Activated CD4-positive, alpha-beta memory T cell treated with anti-CD3 and anti-CD28 coated beads for 36 hours (primary cell): ENCODE measurements around the gene RMND5A. TPM values are rescaled to one million over a fixed set of nuclear protein-coding genes. Genes with fewer than 3 reads are reported as not detected.

Source experiments
- CTCF ChIA-PET: fragments of 350-600 bp; sonication (Branson Sonifier 250); formaldehyde crosslinking; loops from one replicate; lab custom pipeline; 2021; ENCODE audit warnings: antibody characterized with exemption, inconsistent platforms; lab: Charles Lee
- POLR2A ChIA-PET: fragments of 350-600 bp; sonication (Branson Sonifier 250); formaldehyde crosslinking; loops from one replicate; lab custom pipeline; 2021; ENCODE audit warnings: antibody characterized with exemption; lab: Charles Lee
- DNase-seq: peaks from one replicate; pipeline ENCODE4 v3.0.0-alpha.2; 2020
- H3K27ac Mint-ChIP-seq: one replicate; pipeline ENCODE4 v1.8.0; 2021; ENCODE audit warnings: mixed read lengths
- H3K27me3 Mint-ChIP-seq: one replicate; pipeline ENCODE4 v1.8.0; 2021; ENCODE audit warnings: mixed read lengths
- H3K36me3 Mint-ChIP-seq: one replicate; pipeline ENCODE4 v1.8.0; 2021; ENCODE audit warnings: mixed read lengths
- H3K4me1 Mint-ChIP-seq: one replicate; pipeline ENCODE4 v1.8.0; 2021; ENCODE audit warnings: low read depth, mixed read lengths
- H3K4me3 Mint-ChIP-seq: one replicate; pipeline ENCODE4 v1.8.0; 2021; ENCODE audit warnings: mild to moderate bottlenecking, mixed read lengths
- H3K9me3 Mint-ChIP-seq: one replicate; pipeline ENCODE4 v1.8.0; 2021; ENCODE audit warnings: mixed read lengths
- intact Hi-C: fragments of 100-400 bp; cut with micrococcal nuclease; formaldehyde crosslinking; loops from one replicate; pipeline ENCODE4 v1.15.1; 2023
- total RNA-seq, 2 experiments: library from RNA; stranded (reverse); gene quantifications; one replicate each; pipeline ENCODE4 v1.2.3, GENCODE V29; 2021

The RMND5A gene
- total RNA-seq, 2 experiments from 2014 or later = 30.1 to 32.8 TPM

DNA sequence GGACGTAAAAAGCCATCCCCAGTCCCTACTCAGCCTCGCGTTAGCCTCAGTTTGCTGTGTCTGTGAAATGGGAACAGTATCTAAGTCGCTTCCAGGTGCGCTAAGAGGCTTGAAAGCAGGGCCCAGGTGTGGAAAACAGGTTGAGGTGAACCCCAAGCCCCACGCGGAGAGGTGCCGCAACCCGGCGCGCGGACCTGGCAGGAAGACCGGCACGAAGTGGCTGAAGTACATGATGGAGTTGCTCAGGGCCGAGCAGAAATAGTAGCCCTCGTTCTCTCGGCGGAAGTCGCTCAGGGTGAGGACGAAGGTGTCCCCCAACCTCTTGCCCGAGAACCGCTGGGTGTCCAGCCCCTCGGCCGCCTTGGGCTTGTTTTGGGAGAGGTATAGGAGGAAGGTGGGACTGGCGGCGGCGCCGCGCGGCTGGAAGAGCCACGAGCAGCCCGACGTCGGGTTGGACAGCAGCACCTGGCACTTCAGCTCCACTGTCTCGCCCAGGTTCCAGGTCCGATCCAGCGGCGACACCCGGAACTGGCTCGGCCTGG lies 70.1 kb downstream of the RMND5A start:
- no peak for DNase-seq
- peaks cover 60% of the 10 kb centered on the region for H3K27me3 Mint-ChIP-seq
- H3K4me1 Mint-ChIP-seq = peaks cover 21% of the 10 kb centered on the region
- ChIA-PET POLR2A (no interaction called here), CTCF (no interaction called here)
- peaks cover 5% of the 10 kb centered on the region for H3K9me3 Mint-ChIP-seq
- H3K4me3 Mint-ChIP-seq = peak overlapping the region; percentile 45
- no peak overlapping the region for H3K27ac Mint-ChIP-seq
- H3K36me3 Mint-ChIP-seq = peaks cover 5% of the 10 kb centered on the region
- intact Hi-C loops = loop anchor here (2.0 kb wide), 1 partner anchor 19 kb away; no protein-coding TSS in a partner anchor

GRCh38 chr2:86790676-86791572 lies 70.8 kb downstream of the RMND5A start, which contains the start of gene CD8A:
Gene CD8A (minus strand): TSS chr2:86790913. CDS start chr2:86790825, 88 bp downstream.
- peaks cover 11% of the 10 kb centered on the region for H3K36me3 Mint-ChIP-seq
- peaks cover 21% of the 10 kb centered on the region for H3K4me1 Mint-ChIP-seq
- intact Hi-C loops = loop anchor here (2.0 kb wide), 1 partner anchor 18 kb away; no protein-coding TSS in a partner anchor
- peak within 1 kb of the TSS; percentile 71 for H3K4me3 Mint-ChIP-seq
- DNase-seq = peak; percentile 48
- CTCF ChIA-PET = no interaction called here
- peaks cover 66% of the 10 kb centered on the region for H3K27me3 Mint-ChIP-seq
- peaks cover 12% of the 10 kb centered on the region for H3K9me3 Mint-ChIP-seq
- POLR2A ChIA-PET = no interaction called here
- H3K27ac Mint-ChIP-seq = no peak within 1 kb of the TSS

DNA sequence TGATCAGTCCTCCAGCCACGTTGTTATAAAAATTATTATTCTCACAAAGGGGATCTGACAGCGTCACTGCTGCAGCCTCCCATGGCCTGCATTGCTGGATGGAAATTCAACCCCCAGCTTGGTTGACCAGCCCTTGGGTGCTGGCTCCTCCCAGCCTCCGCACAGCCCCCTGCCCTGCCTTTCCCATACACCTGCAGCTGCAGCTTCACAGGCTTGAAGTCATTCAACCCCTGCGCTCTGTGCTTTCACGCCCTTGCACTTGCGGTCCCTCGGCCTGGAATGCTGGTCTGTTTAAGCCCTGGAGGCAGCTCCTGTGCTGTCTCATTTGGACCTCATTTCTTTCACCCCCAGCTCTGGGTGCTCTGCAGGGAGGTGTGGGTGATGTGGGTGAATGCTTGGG lies 71.5 kb downstream of the RMND5A start:
- H3K36me3 Mint-ChIP-seq = peaks cover 13% of the 10 kb centered on the region
- ChIA-PET CTCF (no interaction called here), POLR2A (no interaction called here)
- peak overlapping the region; percentile 71 for H3K4me3 Mint-ChIP-seq
- H3K4me1 Mint-ChIP-seq = peaks cover 21% of the 10 kb centered on the region
- peaks cover 19% of the 10 kb centered on the region for H3K9me3 Mint-ChIP-seq
- intact Hi-C loops = loop anchor here (2.0 kb wide), 1 partner anchor 17 kb away; no protein-coding TSS in a partner anchor
- peaks cover 68% of the 10 kb centered on the region for H3K27me3 Mint-ChIP-seq
- no peak overlapping the region for H3K27ac Mint-ChIP-seq
- DNase-seq = no peak

DNA sequence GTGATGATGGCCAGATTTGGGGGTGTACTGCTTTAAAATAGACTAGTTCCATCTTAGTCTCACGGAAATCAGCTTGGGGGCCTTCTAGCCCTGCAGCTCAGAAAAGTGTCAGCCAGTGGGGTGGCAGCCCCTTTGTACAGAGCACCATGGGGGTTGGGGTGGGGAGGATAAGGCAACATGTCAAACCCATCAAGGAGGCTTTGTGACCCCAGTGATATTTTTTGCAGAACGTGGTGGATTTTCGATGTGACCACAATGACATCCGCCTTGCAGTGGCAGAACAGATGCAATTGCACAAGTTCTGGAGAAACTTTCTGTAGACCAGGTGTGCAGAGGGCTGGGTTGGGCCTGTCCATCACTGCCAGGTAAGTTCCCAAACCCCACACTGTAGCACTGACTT lies 73.7 kb downstream of the RMND5A start:
- DNase-seq = no peak
- CTCF ChIA-PET = no interaction called here
- POLR2A ChIA-PET = no interaction called here
- no peak overlapping the region for H3K27ac Mint-ChIP-seq
- peaks cover 21% of the 10 kb centered on the region for H3K4me1 Mint-ChIP-seq
- H3K4me3 Mint-ChIP-seq = no peak overlapping the region
- H3K27me3 Mint-ChIP-seq = peaks cover 60% of the 10 kb centered on the region
- peaks cover 20% of the 10 kb centered on the region for H3K36me3 Mint-ChIP-seq
- peaks cover 27% of the 10 kb centered on the region for H3K9me3 Mint-ChIP-seq
- intact Hi-C loops = no loop called here

- DNase-seq = no peak
- intact Hi-C loops = no loop called here
- peaks cover 20% of the 10 kb centered on the region for H3K36me3 Mint-ChIP-seq
- H3K27ac Mint-ChIP-seq = no peak overlapping the region
- H3K9me3 Mint-ChIP-seq = peaks cover 27% of the 10 kb centered on the region
- H3K4me3 Mint-ChIP-seq = no peak overlapping the region
- peaks cover 54% of the 10 kb centered on the region for H3K27me3 Mint-ChIP-seq
- POLR2A ChIA-PET = no interaction called here
- CTCF ChIA-PET = no interaction called here
- H3K4me1 Mint-ChIP-seq = peaks cover 20% of the 10 kb centered on the region
Observed at GRCh38 chr2:86794861-86795260, 74.8 kb downstream of the RMND5A start.

DNA sequence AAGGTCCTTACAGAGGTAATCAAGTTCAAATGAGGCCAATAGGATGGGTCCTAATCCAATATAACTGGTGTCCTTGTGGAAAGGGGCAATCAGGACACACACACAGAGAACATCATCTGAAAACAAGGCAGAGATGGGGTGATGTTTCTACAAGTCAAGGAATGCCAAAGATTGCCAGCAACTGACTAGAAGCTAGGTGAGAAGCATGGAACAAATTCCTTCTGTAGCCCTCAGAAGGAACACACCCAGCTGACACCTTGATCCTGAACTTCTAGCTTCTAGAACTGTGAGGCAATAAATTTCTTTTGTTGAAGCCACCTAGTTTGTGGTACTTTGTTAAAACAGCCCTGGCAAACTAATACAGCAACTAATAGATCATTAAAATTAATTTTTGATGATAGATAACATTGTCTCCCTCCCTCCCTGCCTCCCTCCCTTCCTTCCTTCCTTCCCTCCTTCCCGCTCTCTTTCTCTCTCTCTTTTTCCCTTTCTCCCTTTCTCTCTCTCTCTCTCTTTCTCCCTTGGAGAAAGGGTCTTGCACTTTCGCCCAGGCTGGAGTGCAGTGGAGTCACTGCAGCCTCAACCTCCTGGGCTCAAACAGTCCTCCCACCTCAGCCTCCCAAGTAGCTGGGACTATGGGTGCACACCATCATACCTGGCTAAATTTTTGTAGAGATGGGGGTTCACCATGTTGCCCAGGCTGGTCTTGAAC lies 80.9 kb downstream of the RMND5A start:
- peaks cover 14% of the 10 kb centered on the region for H3K9me3 Mint-ChIP-seq
- no peak overlapping the region for H3K4me3 Mint-ChIP-seq
- intact Hi-C loops = no loop called here
- no peaks in the 10 kb centered on the region for H3K4me1 Mint-ChIP-seq
- H3K27ac Mint-ChIP-seq = no peak overlapping the region
- H3K27me3 Mint-ChIP-seq = peaks cover 5% of the 10 kb centered on the region
- DNase-seq = no peak
- CTCF ChIA-PET = no interaction called here
- H3K36me3 Mint-ChIP-seq = peaks cover 9% of the 10 kb centered on the region
- POLR2A ChIA-PET = no interaction called here

- H3K4me3 Mint-ChIP-seq = no peak overlapping the region
- no peaks in the 10 kb centered on the region for H3K9me3 Mint-ChIP-seq
- ChIA-PET CTCF (no interaction called here), POLR2A (no interaction called here)
- peaks cover 28% of the 10 kb centered on the region for H3K27me3 Mint-ChIP-seq
- H3K4me1 Mint-ChIP-seq = peaks cover 22% of the 10 kb centered on the region
- DNase-seq = no peak
- H3K27ac Mint-ChIP-seq = no peak overlapping the region
- intact Hi-C loops = no loop called here
- H3K36me3 Mint-ChIP-seq = no peaks in the 10 kb centered on the region
Observed at GRCh38 chr2:86806059-86806857, 86.2 kb downstream of the RMND5A start.

GRCh38 chr2:86807133-86807467 lies 87.0 kb downstream of the RMND5A start:
- peaks cover 22% of the 10 kb centered on the region for H3K4me1 Mint-ChIP-seq
- H3K9me3 Mint-ChIP-seq = no peaks in the 10 kb centered on the region
- peak overlapping the region; percentile 74 for H3K4me3 Mint-ChIP-seq
- DNase-seq = no peak
- CTCF ChIA-PET = interaction anchor here (0.9 to 1.8 kb wide), 3 partner anchors 11 to 233 kb away, joined by 4 to 12 read pairs (median 4); no protein-coding TSS in a partner anchor
- peaks cover 36% of the 10 kb centered on the region for H3K27me3 Mint-ChIP-seq
- intact Hi-C loops = no loop called here
- no peaks in the 10 kb centered on the region for H3K36me3 Mint-ChIP-seq
- H3K27ac Mint-ChIP-seq = no peak overlapping the region
- POLR2A ChIA-PET = interaction anchor here (1.5 kb wide), 1 partner anchor 12 kb away, joined by 3 read pairs; no protein-coding TSS in a partner anchor

DNA sequence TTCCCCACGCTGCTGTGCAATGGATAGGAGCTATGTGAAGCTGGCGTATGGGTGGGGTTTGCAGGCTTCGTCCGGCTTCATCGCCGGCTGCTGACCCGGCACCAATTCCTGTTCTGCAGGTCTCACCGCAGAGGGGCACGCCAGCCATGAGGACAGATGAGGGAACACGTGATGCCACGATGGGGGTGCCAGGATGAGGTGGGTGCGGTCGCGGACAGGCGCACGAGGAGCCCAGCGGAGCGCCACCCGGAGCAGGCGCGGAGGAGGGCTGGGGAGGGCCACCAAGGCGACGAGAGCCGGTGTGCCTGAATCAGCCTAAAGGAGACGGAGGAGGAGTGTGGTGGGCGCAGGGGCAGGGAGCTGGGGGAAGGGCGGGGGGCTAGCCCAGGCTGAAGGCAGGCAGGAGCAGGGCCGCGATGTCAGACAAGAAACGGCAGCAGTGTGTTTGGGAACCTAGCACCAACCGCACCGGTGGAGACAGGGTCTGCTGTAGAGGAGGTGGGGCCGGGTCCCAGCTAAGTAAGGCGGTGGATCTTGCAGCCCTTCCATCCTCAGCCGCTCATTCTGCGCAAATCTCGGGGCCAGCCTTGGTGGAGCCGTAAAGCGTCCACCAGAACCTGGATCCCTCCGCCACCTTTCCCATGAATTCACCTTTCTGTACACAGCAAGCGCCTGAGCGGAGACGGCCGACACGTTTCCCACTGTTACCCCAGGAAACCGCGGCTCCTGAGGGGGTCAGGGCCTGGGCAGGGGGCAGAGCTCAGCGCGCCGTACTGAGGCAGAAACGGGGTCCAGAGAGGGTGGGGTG lies 87.6 kb downstream of the RMND5A start:
- no peaks in the 10 kb centered on the region for H3K36me3 Mint-ChIP-seq
- DNase-seq = peak; percentile 48
- intact Hi-C loops = loop anchor here (2.0 kb wide), 2 partner anchors 17 to 43 kb away; partner anchors contain the start of gene CD8A
- H3K27me3 Mint-ChIP-seq = peaks cover 38% of the 10 kb centered on the region
- peak overlapping the region; percentile 74 for H3K4me3 Mint-ChIP-seq
- ChIA-PET CTCF (interaction anchor here (0.9 to 1.9 kb wide), 7 partner anchors 9 to 233 kb away, joined by 3 to 12 read pairs (median 4); no protein-coding TSS in a partner anchor), POLR2A (interaction anchor here (1.5 kb wide), 1 partner anchor 11 kb away, joined by 3 read pairs; no protein-coding TSS in a partner anchor)
- H3K9me3 Mint-ChIP-seq = no peaks in the 10 kb centered on the region
- H3K4me1 Mint-ChIP-seq = peaks cover 22% of the 10 kb centered on the region
- no peak overlapping the region for H3K27ac Mint-ChIP-seq

GRCh38 chr2:86808315-86809161 lies 88.4 kb downstream of the RMND5A start:
- Mint-ChIP-seq H3K4me1 (peaks cover 22% of the 10 kb centered on the region), H3K36me3 (no peaks in the 10 kb centered on the region), H3K27ac (no peak overlapping the region), H3K27me3 (peaks cover 41% of the 10 kb centered on the region), H3K4me3 (peak overlapping the region; percentile 74), H3K9me3 (no peaks in the 10 kb centered on the region)
- ChIA-PET CTCF (interaction anchor here (0.6 to 1.9 kb wide), 10 partner anchors 10 to 46 kb away, joined by 3 to 12 read pairs (median 4); no protein-coding TSS in a partner anchor), POLR2A (interaction anchor here (0.6 to 1.5 kb wide), 2 partner anchors 10 to 247 kb away, joined by 3 read pairs; no protein-coding TSS in a partner anchor)
- intact Hi-C loops = loop anchor here (2.0 kb wide), 2 partner anchors 18 to 44 kb away; partner anchors contain the start of gene CD8A
- peak; percentile 96 for DNase-seq
